Left ventricle myocardium inferior (tissue), 1 donor: ENCODE measurements around the gene MGMT. TPM values are rescaled to one million over a fixed set of nuclear protein-coding genes. Genes with fewer than 3 reads are reported as not detected.

Source experiments
- DNase-seq: peaks from one replicate; pipeline ENCODE4 v3.0.0-alpha.2; 2020
- H3K27ac ChIP-seq: fragments of 200-600 bp; replicated peaks from 2 replicates; pipeline ENCODE4 v1.8.0; 2021
- H3K27me3 ChIP-seq: fragments of 200-600 bp; 2 replicates; pipeline ENCODE4 v1.8.0; 2021; ENCODE audit warnings: low read depth
- H3K36me3 ChIP-seq: fragments of 200-600 bp; 2 replicates; pipeline ENCODE4 v1.8.0; 2021
- H3K4me1 ChIP-seq: fragments of 200-600 bp; 2 replicates; pipeline ENCODE4 v1.8.0; 2021
- H3K4me3 ChIP-seq: fragments of 200-600 bp; 2 replicates; pipeline ENCODE4 v1.8.0; 2021; ENCODE audit warnings: mild to moderate bottlenecking, moderate library complexity
- H3K9me3 ChIP-seq: fragments of 200-600 bp; replicated peaks from 2 replicates; pipeline ENCODE4 v1.8.0; 2021
- CTCF ChIP-seq: fragments of 200-600 bp; IDR thresholded peaks from 2 replicates; pipeline ENCODE4 v1.8.0; 2021; ENCODE audit warnings: antibody characterized with exemption, mild to moderate bottlenecking, borderline replicate concordance
- intact Hi-C: fragments of 100-400 bp; cut with micrococcal nuclease; formaldehyde crosslinking; loops from one replicate; pipeline ENCODE4 v1.11.0; 2022
- total RNA-seq: library from RNA; stranded (reverse); fragmentation: NEBNext Ultra II Directional; extraction: Animal tissue kit (Norgen Biotek cat#: 25700); gene quantifications from one replicate; pipeline ENCODE4 v1.2.1, GENCODE V29; 2021
- donor health status: DM: no; HTN: yes; CAD: no; lungs with severe emphysema.

The MGMT gene
- total RNA-seq, 1 donor from 2014 or later = 15.4 TPM

- no peak for TF ChIP-seq CTCF
- intact Hi-C loops = no loop called here
- Histone ChIP-seq H3K36me3 (no peaks in the 10 kb centered on the region), H3K4me3 (no peak overlapping the region), H3K27me3 (no peaks in the 10 kb centered on the region), H3K9me3 (no peaks in the 10 kb centered on the region), H3K27ac (no peak overlapping the region), H3K4me1 (peaks cover 16% of the 10 kb centered on the region)
- no peak for DNase-seq
Measured at GRCh38 chr10:129710510-129710847, 243.4 kb downstream of the MGMT start.

GRCh38 chr10:129711291-129711690 is 244.2 kb downstream of the MGMT start:
- Histone ChIP-seq H3K27ac (no peak overlapping the region), H3K9me3 (no peaks in the 10 kb centered on the region), H3K36me3 (no peaks in the 10 kb centered on the region), H3K27me3 (no peaks in the 10 kb centered on the region), H3K4me3 (no peak overlapping the region), H3K4me1 (peaks cover 16% of the 10 kb centered on the region)
- no peak for TF ChIP-seq CTCF
- no peak for DNase-seq
- intact Hi-C loops = no loop called here

GRCh38 chr10:129712000-129712399 is 245.0 kb downstream of the MGMT start:
- Histone ChIP-seq H3K27ac (no peak overlapping the region), H3K27me3 (no peaks in the 10 kb centered on the region), H3K4me1 (peaks cover 16% of the 10 kb centered on the region), H3K36me3 (no peaks in the 10 kb centered on the region), H3K4me3 (no peak overlapping the region), H3K9me3 (no peaks in the 10 kb centered on the region)
- intact Hi-C loops = no loop called here
- TF ChIP-seq CTCF = no peak
- no peak for DNase-seq

GRCh38 chr10:129713659-129714265 is 246.7 kb downstream of the MGMT start:
- Histone ChIP-seq H3K36me3 (no peaks in the 10 kb centered on the region), H3K4me3 (no peak overlapping the region), H3K9me3 (no peaks in the 10 kb centered on the region), H3K27ac (no peak overlapping the region), H3K4me1 (no peaks in the 10 kb centered on the region), H3K27me3 (no peaks in the 10 kb centered on the region)
- no peak for DNase-seq
- TF ChIP-seq CTCF = no peak
- intact Hi-C loops = no loop called here

- no peak for DNase-seq
- H3K4me3 ChIP-seq = no peak overlapping the region
- no peaks in the 10 kb centered on the region for H3K4me1 ChIP-seq
- no peak for TF ChIP-seq CTCF
- no peaks in the 10 kb centered on the region for H3K27me3 ChIP-seq
- H3K36me3 ChIP-seq = no peaks in the 10 kb centered on the region
- intact Hi-C loops = no loop called here
- H3K27ac ChIP-seq = no peak overlapping the region
- H3K9me3 ChIP-seq = peaks cover under 1% of the 10 kb centered on the region
Measured at GRCh38 chr10:129715805-129716204, 248.8 kb downstream of the MGMT start.
